Neural cell (in vitro differentiated cells): ENCODE results near the gene KIF5C. TPM values are rescaled to one million over a fixed set of nuclear protein-coding genes. Genes with fewer than 3 reads are reported as not detected.

Source experiments
- H2AFZ ChIP-seq: fragments of 200-600, 300-800 bp; sonication (generic), shearing (Covaris generic); 2 replicates; pipeline ENCODE4 v1.6.0; 2014; ENCODE audit warnings: low read depth, mild to moderate bottlenecking, antibody characterized with exemption, low read length, moderate library complexity
- H3F3A ChIP-seq: fragments of 200-600 bp; shearing (Covaris generic); 2 replicates; pipeline ENCODE4 v1.6.1; 2016; ENCODE audit warnings: mild to moderate bottlenecking, moderate library complexity, mixed read lengths, antibody characterized with exemption, low read length; ENCODE audit not compliant: insufficient read depth, poor library complexity, severe bottlenecking
- H3K27ac ChIP-seq: fragments of 200-600, 300-800 bp; sonication (generic), shearing (Covaris generic); 2 replicates; pipeline ENCODE4 v1.5.1; 2014; ENCODE audit warnings: mild to moderate bottlenecking, low read length, moderate library complexity
- H3K27me3 ChIP-seq: fragments of 300-800, 200-600 bp; sonication (generic), shearing (Covaris generic); 2 replicates; pipeline ENCODE4 v1.6.0; 2014; ENCODE audit warnings: mild to moderate bottlenecking, low read depth, low read length, moderate library complexity; ENCODE audit not compliant: insufficient read depth
- H3K36me3 ChIP-seq: fragments of 300-800, 200-600 bp; sonication (generic), shearing (Covaris generic); 2 replicates; pipeline ENCODE4 v1.5.1; 2014; ENCODE audit warnings: mild to moderate bottlenecking, antibody characterized with exemption, low read length, moderate library complexity; ENCODE audit not compliant: insufficient read depth
- H3K4me2 ChIP-seq: fragments of 300-800, 200-600 bp; sonication (generic), shearing (Covaris generic); 2 replicates; pipeline ENCODE4 v1.6.0; 2014; ENCODE audit warnings: mild to moderate bottlenecking, low read length
- H3K4me3 ChIP-seq: fragments of 300-800, 200-600 bp; sonication (generic), shearing (Covaris generic); 2 replicates; pipeline ENCODE4 v1.5.1; 2014; ENCODE audit warnings: mild to moderate bottlenecking, low read length, moderate library complexity
- H3K79me2 ChIP-seq: fragments of 200-600 bp; shearing (Covaris generic); replicated peaks from 2 replicates; pipeline ENCODE4 v1.6.0; 2014; ENCODE audit warnings: mild to moderate bottlenecking, low read length, moderate library complexity; ENCODE audit not compliant: insufficient read depth
- H3K9ac ChIP-seq: fragments of 300-800, 200-600 bp; sonication (generic), shearing (Covaris generic); 2 replicates; pipeline ENCODE4 v1.6.1; 2016; ENCODE audit warnings: mild to moderate bottlenecking, low read length, mixed read lengths
- H3K9me2 ChIP-seq: fragments of 200-600 bp; shearing (Covaris generic); 2 replicates; pipeline ENCODE4 v1.6.1; 2016; ENCODE audit warnings: mild to moderate bottlenecking, low read length, mixed read lengths; ENCODE audit not compliant: insufficient read depth
- H3K9me3 ChIP-seq: fragments of 200-600, 300-800 bp; sonication (generic), shearing (Covaris generic); 2 replicates; pipeline ENCODE4 v1.6.1; 2016; ENCODE audit warnings: mild to moderate bottlenecking, mixed run types, low read length, moderate library complexity, mixed read lengths
- H4K20me1 ChIP-seq: fragments of 200-600 bp; shearing (Covaris generic); 2 replicates; pipeline ENCODE4 v1.6.1; 2016; ENCODE audit warnings: mild to moderate bottlenecking, mixed run types; ENCODE audit not compliant: insufficient read depth
- EP300 ChIP-seq: fragments of 450-650 bp; conservative IDR thresholded peaks from 2 replicates; pipeline ENCODE4 v1.6.1; 2014; ENCODE audit warnings: antibody characterized with exemption, mild to moderate bottlenecking, moderate library complexity; ENCODE audit not compliant: poor library complexity, severe bottlenecking
- EZH2 ChIP-seq: fragments of 200-600, 300-800 bp; shearing (Covaris generic), sonication (generic); IDR thresholded peaks from 2 replicates; pipeline ENCODE4 v1.6.1; 2014; ENCODE audit warnings: antibody characterized with exemption, low read length, borderline replicate concordance, mild to moderate bottlenecking; ENCODE audit not compliant: insufficient read depth, poor library complexity, severe bottlenecking
- MXI1 ChIP-seq: fragments of 450-650 bp; conservative IDR thresholded peaks from 2 replicates; pipeline ENCODE4 v1.6.1; 2014; ENCODE audit warnings: antibody characterized with exemption, mild to moderate bottlenecking; ENCODE audit not compliant: poor library complexity, severe bottlenecking
- POLR2AphosphoS5 ChIP-seq: IDR thresholded peaks from 2 replicates; pipeline ENCODE4 v1.6.1; 2012
- RAD21 ChIP-seq: fragments of 450-650 bp; conservative IDR thresholded peaks from 2 replicates; pipeline ENCODE4 v1.6.1; 2014; ENCODE audit warnings: antibody characterized with exemption, mild to moderate bottlenecking, moderate library complexity
- REST ChIP-seq: IDR thresholded peaks from 2 replicates; pipeline ENCODE4 v1.6.1; 2012; ENCODE audit warnings: borderline replicate concordance
- SMC3 ChIP-seq: fragments of 450-650 bp; conservative IDR thresholded peaks from 2 replicates; pipeline ENCODE4 v1.6.1; 2014; ENCODE audit warnings: antibody characterized with exemption, mild to moderate bottlenecking, moderate library complexity; ENCODE audit not compliant: poor library complexity
- TAF1 ChIP-seq: IDR thresholded peaks from 2 replicates; pipeline ENCODE4 v1.6.1; 2012; ENCODE audit warnings: low read depth
- polyA plus RNA-seq: library from polyadenylated mRNA; depleted of rRNA; stranded (reverse); fragments of >200 nt; gene quantifications from 2 replicates; pipeline ENCODE4 v1.2.3, GENCODE V29; 2014
- TF ChIP-seq, protein P1 (sequence below): fragments of 450-650 bp; IDR thresholded peaks from 2 replicates; pipeline ENCODE4 v1.5.1; 2014; ENCODE audit warnings: antibody characterized with exemption, mild to moderate bottlenecking, moderate library complexity; ENCODE audit not compliant: poor library complexity, severe bottlenecking

KIF5C gene
- polyA plus RNA-seq, 1 donor from 2014 or later: 527 TPM

DNA sequence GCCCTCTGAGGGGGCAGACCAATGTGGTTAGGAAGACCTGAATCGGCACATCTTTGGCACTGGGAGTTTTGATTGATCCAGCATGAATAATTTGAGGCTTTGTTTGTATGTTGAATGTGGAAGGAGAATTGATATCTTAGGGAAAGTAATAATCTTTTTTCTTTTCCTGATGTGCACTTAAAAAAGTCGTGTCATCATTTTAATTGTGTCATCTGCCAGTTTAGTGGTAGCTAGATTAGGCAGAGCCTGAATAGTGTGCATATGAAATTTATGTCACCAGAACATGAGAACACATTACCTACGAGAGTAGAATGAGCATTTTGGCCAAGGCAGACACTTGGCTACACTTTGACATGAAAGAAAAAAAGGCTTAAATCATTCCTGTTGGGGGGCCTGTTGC, 79.5 kb downstream of the KIF5C start:
- Histone ChIP-seq H3K27me3 (no peaks in the 10 kb centered on the region), H3K79me2 (no peaks in the 10 kb centered on the region), H4K20me1 (no peaks in the 10 kb centered on the region), H3K9ac (no peak overlapping the region), H3K9me3 (no peaks in the 10 kb centered on the region), H3K4me2 (no peak overlapping the region), H2AFZ (no peak overlapping the region), H3K4me3 (no peak overlapping the region), H3K27ac (no peak overlapping the region), H3K9me2 (no peaks in the 10 kb centered on the region), H3K36me3 (peaks cover 27% of the 10 kb centered on the region), H3F3A (no peaks in the 10 kb centered on the region)
- TF ChIP-seq REST: no peak
- TF ChIP-seq RAD21: no peak
- no peak for TF ChIP-seq EZH2
- TF ChIP-seq MXI1: no peak
- no peak for TF ChIP-seq SMC3
- TF ChIP-seq EP300: no peak
- TF ChIP-seq, protein P1, sequence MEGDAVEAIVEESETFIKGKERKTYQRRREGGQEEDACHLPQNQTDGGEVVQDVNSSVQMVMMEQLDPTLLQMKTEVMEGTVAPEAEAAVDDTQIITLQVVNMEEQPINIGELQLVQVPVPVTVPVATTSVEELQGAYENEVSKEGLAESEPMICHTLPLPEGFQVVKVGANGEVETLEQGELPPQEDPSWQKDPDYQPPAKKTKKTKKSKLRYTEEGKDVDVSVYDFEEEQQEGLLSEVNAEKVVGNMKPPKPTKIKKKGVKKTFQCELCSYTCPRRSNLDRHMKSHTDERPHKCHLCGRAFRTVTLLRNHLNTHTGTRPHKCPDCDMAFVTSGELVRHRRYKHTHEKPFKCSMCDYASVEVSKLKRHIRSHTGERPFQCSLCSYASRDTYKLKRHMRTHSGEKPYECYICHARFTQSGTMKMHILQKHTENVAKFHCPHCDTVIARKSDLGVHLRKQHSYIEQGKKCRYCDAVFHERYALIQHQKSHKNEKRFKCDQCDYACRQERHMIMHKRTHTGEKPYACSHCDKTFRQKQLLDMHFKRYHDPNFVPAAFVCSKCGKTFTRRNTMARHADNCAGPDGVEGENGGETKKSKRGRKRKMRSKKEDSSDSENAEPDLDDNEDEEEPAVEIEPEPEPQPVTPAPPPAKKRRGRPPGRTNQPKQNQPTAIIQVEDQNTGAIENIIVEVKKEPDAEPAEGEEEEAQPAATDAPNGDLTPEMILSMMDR: no peak
- no peak for TF ChIP-seq POLR2AphosphoS5
- no peak for TF ChIP-seq TAF1

DNA sequence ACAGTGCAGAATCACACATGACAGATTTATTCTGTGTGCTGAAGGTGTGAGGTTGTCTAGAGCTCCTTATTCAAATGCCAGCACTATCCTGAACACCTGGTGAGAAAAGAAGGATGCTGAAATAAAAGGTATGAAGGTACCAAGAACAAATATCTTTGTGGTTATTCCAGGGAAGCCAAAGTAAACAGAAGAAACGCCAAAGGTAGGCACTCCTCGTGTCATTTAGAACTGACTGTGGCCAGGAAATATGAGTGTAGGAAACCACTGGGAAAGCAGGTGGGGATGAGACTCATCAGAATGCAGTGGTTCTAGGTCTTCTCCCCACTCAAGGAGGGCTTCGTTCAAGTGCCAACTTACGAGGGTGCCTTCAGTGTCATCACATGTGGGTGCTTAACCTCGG, 80.8 kb downstream of the KIF5C start:
- Histone ChIP-seq H4K20me1 (no peaks in the 10 kb centered on the region), H3K9me2 (no peaks in the 10 kb centered on the region), H3K36me3 (peaks cover 27% of the 10 kb centered on the region), H3K79me2 (no peaks in the 10 kb centered on the region), H3K27me3 (no peaks in the 10 kb centered on the region), H3K9me3 (no peaks in the 10 kb centered on the region), H3F3A (no peaks in the 10 kb centered on the region), H3K27ac (no peak overlapping the region), H2AFZ (no peak overlapping the region), H3K4me3 (no peak overlapping the region), H3K9ac (no peak overlapping the region), H3K4me2 (no peak overlapping the region)
- TF ChIP-seq RAD21 (no peak), MXI1 (no peak), EP300 (no peak), EZH2 (no peak), REST (no peak), POLR2AphosphoS5 (no peak), TAF1 (no peak), SMC3 (no peak)
- TF ChIP-seq, protein P1: no peak
